Fibroblast of skin of left biceps (primary cell): ENCODE measurements around the gene S100PBP.
"Not testable (repeated sequence)": the region's sequence is repeated elsewhere in the genome, so short reads cannot be mapped to it uniquely, and the experiment has no call there.

Experiments used
- DNase-seq, 2 experiments: peaks; one replicate each; pipeline ENCODE4 v3.0.0-alpha.2; 2013; ENCODE audit warnings: low read depth in 2 of 2

The S100PBP gene

GRCh38 chr1:32900371-32900955, 83.0 kb downstream of the S100PBP start:
- no peak for DNase-seq

- DNase-seq = no peak
These were observed 83.7 kb downstream of the S100PBP start, which contains the start of gene TMEM54 for GRCh38 chr1:32900956-32901822. Gene TMEM54 (minus strand): TSS chr1:32901389. CDS start chr1:32901238, 151 bp downstream.

GRCh38 chr1:32901823-32902534, 84.5 kb downstream of the S100PBP start:
- DNase-seq = no peak

- no peak for DNase-seq
These were observed 85.1 kb downstream of the S100PBP start for GRCh38 chr1:32902535-32902920.

- DNase-seq = no peak
These were observed 86.7 kb downstream of the S100PBP start for GRCh38 chr1:32903991-32904785.

- no peak for DNase-seq
These were observed 87.3 kb downstream of the S100PBP start for GRCh38 chr1:32904797-32905196.

GRCh38 chr1:32905588-32905987, 88.1 kb downstream of the S100PBP start:
- not testable (repeated sequence) for DNase-seq

- DNase-seq = no peak
These were observed 89.2 kb downstream of the S100PBP start for GRCh38 chr1:32906654-32907053.

GRCh38 chr1:32907435-32907834, 90.0 kb downstream of the S100PBP start:
- no peak for DNase-seq
